SK-N-SH (cell line): ENCODE measurements around the gene FKBP8. TPM values are rescaled to one million over a fixed set of nuclear protein-coding genes. Genes with fewer than 3 reads are reported as not detected.

Source experiments
- CTCF ChIA-PET: fragments of 300-600, 350-600 bp; formaldehyde crosslinking; extraction: SDS; loops from one replicate; lab custom pipeline; 2021; lab: Yijun Ruan, JAX
- POLR2A ChIA-PET: fragments of 350-600 bp; sonication (Branson Sonifier 250); formaldehyde crosslinking; extraction: SDS; loops from one replicate; lab custom pipeline; 2020; ENCODE audit warnings: antibody characterized with exemption, inconsistent platforms; lab: Yijun Ruan, JAX
- DNase-seq: peaks from one replicate; pipeline ENCODE4 v3.0.0; 2012
- H2AFZ ChIP-seq: fragments of 200-600 bp; sonication (generic); 2 replicates; pipeline ENCODE4 v1.8.1; 2016; ENCODE audit warnings: antibody characterized with exemption, mild to moderate bottlenecking, low read depth
- H3F3A ChIP-seq: fragments of 200-600 bp; sonication (generic); replicated peaks from 2 replicates; pipeline ENCODE3; 2016; ENCODE audit warnings: antibody characterized with exemption, mild to moderate bottlenecking; ENCODE audit not compliant: insufficient read depth
- H3K27ac ChIP-seq, 2 experiments: fragments of 200-500 bp in 1 of 2; fragments of 200-600 bp in 1 of 2; sonication (Bioruptor generic) in 1 of 2; sonication (generic), shearing (Covaris generic) in 1 of 2; 2 replicates each; pipeline versions ENCODE4 v1.5.1 to v1.6.1; 2014 to 2016; ENCODE audit warnings: low read depth in 2 of 2, inconsistent platforms in 1 of 2, low read length in 1 of 2, mild to moderate bottlenecking in 1 of 2, mixed read lengths in 1 of 2
- H3K27me3 ChIP-seq: fragments of 200-600 bp; sonication (generic), shearing (Covaris generic); 2 replicates; pipeline ENCODE4 v1.6.1; 2016; ENCODE audit warnings: mixed run types; ENCODE audit not compliant: insufficient read depth
- H3K36me3 ChIP-seq, 2 experiments: fragments of 200-500 bp in 1 of 2; fragments of 200-600 bp in 1 of 2; sonication (Bioruptor generic) in 1 of 2; sonication (generic) in 1 of 2; replicated peaks in 1 of 2; 2 replicates each; pipeline versions ENCODE3 to v1.5.1; 2014 to 2016; ENCODE audit warnings: low read length in 1 of 2, mild to moderate bottlenecking in 1 of 2; ENCODE audit not compliant: insufficient read depth in 2 of 2, control insufficient read depth in 1 of 2
- H3K4me1 ChIP-seq, 2 experiments: fragments of 200-500 bp in 1 of 2; fragments of 200-600 bp in 1 of 2; sonication (Bioruptor generic) in 1 of 2; sonication (generic), shearing (Covaris generic) in 1 of 2; 2 replicates each; pipeline versions ENCODE4 v1.5.1 to v1.6.1; 2014 to 2016; ENCODE audit warnings: low read depth in 1 of 2, low read length in 1 of 2, mixed run types in 1 of 2; ENCODE audit not compliant: insufficient read depth in 2 of 2, control insufficient read depth in 1 of 2
- H3K4me2 ChIP-seq: fragments of 200-600 bp; sonication (generic), shearing (Covaris generic); 2 replicates; pipeline ENCODE4 v1.6.1; 2017; ENCODE audit warnings: mixed run types
- H3K4me3 ChIP-seq, 2 experiments: fragments of 200-500 bp in 1 of 2; fragments of 200-600 bp in 1 of 2; sonication (Bioruptor generic) in 1 of 2; sonication (generic), shearing (Covaris generic) in 1 of 2; 2 replicates each; pipeline versions ENCODE4 v1.5.1 to v1.8.1; 2014 to 2016; ENCODE audit warnings: low read depth in 2 of 2, inconsistent platforms in 1 of 2, low read length in 1 of 2, mild to moderate bottlenecking in 1 of 2, mixed read lengths in 1 of 2, moderate library complexity in 1 of 2
- H3K79me2 ChIP-seq: fragments of 200-600 bp; sonication (generic); 2 replicates; pipeline ENCODE4 v1.8.1; 2017; ENCODE audit warnings: mild to moderate bottlenecking; ENCODE audit not compliant: insufficient read depth
- H3K9ac ChIP-seq: fragments of 200-600 bp; sonication (generic); 2 replicates; pipeline ENCODE4 v1.6.1; 2017; ENCODE audit warnings: mixed run types
- H3K9me2 ChIP-seq: fragments of 200-600 bp; sonication (generic); 2 replicates; pipeline ENCODE4 v1.6.1; 2017; ENCODE audit warnings: mixed run types
- H3K9me3 ChIP-seq: fragments of 200-600 bp; sonication (generic); 2 replicates; pipeline ENCODE4 v1.6.1; 2017; ENCODE audit warnings: mixed run types, mild to moderate bottlenecking, moderate library complexity
- H4K20me1 ChIP-seq: fragments of 200-600 bp; sonication (generic); 2 replicates; pipeline ENCODE4 v1.6.1; 2017; ENCODE audit warnings: mild to moderate bottlenecking, mixed run types; ENCODE audit not compliant: insufficient read depth
- CHD2 ChIP-seq: fragments of 150-350 bp; IDR thresholded peaks from 2 replicates; pipeline ENCODE4 v1.6.1; 2018; ENCODE audit warnings: low read length; ENCODE audit not compliant: partially characterized antibody
- ELF1 ChIP-seq: IDR thresholded peaks from 2 replicates; pipeline ENCODE4 v1.4.0; 2012
- EP300 ChIP-seq, 2 experiments: IDR thresholded peaks; 2 replicates each; pipeline versions ENCODE4 v1.4.0 to v1.6.1; 2012; ENCODE audit warnings: borderline replicate concordance in 1 of 2, low read depth in 1 of 2, low read length in 1 of 2
- FOSL2 ChIP-seq: IDR thresholded peaks from 2 replicates; pipeline ENCODE4 v1.4.0; 2012; ENCODE audit warnings: low read depth, mild to moderate bottlenecking, moderate library complexity, borderline replicate concordance
- FOXJ3 ChIP-seq: sonication (generic); formaldehyde crosslinking; IDR thresholded peaks from 2 replicates; pipeline ENCODE4 v1.5.1; 2020; ENCODE audit warnings: mild to moderate bottlenecking, missing genetic modification reagents
- GABPA ChIP-seq: IDR thresholded peaks from 2 replicates; pipeline ENCODE4 v1.4.0; 2012; ENCODE audit warnings: low read depth, mild to moderate bottlenecking
- GATA2 ChIP-seq: sonication (generic); formaldehyde crosslinking; IDR thresholded peaks from 2 replicates; pipeline ENCODE4 v1.5.0; 2020; ENCODE audit warnings: mild to moderate bottlenecking, missing genetic modification reagents
- JUND ChIP-seq: IDR thresholded peaks from 2 replicates; pipeline ENCODE4 v1.4.0; 2012
- MEF2A ChIP-seq: IDR thresholded peaks from 2 replicates; pipeline ENCODE4 v1.4.0; 2012; ENCODE audit warnings: low read depth, borderline replicate concordance
- POLR2AphosphoS5 ChIP-seq: IDR thresholded peaks from 2 replicates; pipeline ENCODE4 v1.6.1; 2012; ENCODE audit warnings: low read depth, low read length
- RAD21 ChIP-seq: IDR thresholded peaks from 2 replicates; pipeline ENCODE4 v1.6.1; 2012; ENCODE audit warnings: mild to moderate bottlenecking, low read length
- REST ChIP-seq: IDR thresholded peaks from 2 replicates; pipeline ENCODE4 v1.6.1; 2012; ENCODE audit warnings: mild to moderate bottlenecking, low read depth, low read length, moderate library complexity
- SMC3 ChIP-seq: IDR thresholded peaks from 2 replicates; pipeline ENCODE4 v1.6.1; 2012; ENCODE audit warnings: low read depth, low read length, improper control_type of control experiment
- TAF1 ChIP-seq: IDR thresholded peaks from 2 replicates; pipeline ENCODE4 v1.6.1; 2012; ENCODE audit warnings: low read depth, mild to moderate bottlenecking, low read length, moderate library complexity, borderline replicate concordance
- TEAD4 ChIP-seq: IDR thresholded peaks from 2 replicates; pipeline ENCODE4 v1.4.0; 2012; ENCODE audit warnings: mild to moderate bottlenecking, borderline replicate concordance; ENCODE audit not compliant: insufficient read depth
- USF1 ChIP-seq: IDR thresholded peaks from 2 replicates; pipeline ENCODE4 v1.4.0; 2012; ENCODE audit warnings: low read depth, borderline replicate concordance
- USF2 ChIP-seq: fragments of 150-350 bp; IDR thresholded peaks from 2 replicates; pipeline ENCODE4 v1.6.1; 2017; ENCODE audit warnings: antibody characterized with exemption, low read length, low read depth, borderline replicate concordance
- WGBS: methylation state at CpG from one replicate; pipeline ENCODE4 v1.1.6; 2017; ENCODE audit warnings: low lambda C conversion rate; 5-methylcytosine and 5-hydroxymethylcytosine counted together
- polyA plus RNA-seq, 3 experiments: library from polyadenylated mRNA; depleted of rRNA; stranded (reverse); fragments of >200 nt; gene quantifications; 2 replicates each; pipeline ENCODE4 v1.2.3, GENCODE V29; 2012

Gene FKBP8
- polyA plus RNA-seq, 1 of the 3 experiments (the other 2 are of a cell fraction), result 273 TPM

GRCh38 chr19:18529782-18530181 is 13.6 kb downstream of the FKBP8 start:
- Histone ChIP-seq H3K9me3 (no peaks in the 10 kb centered on the region), H3K4me2 (no peak overlapping the region), H3K27me3 (no peaks in the 10 kb centered on the region), H3K9ac (no peak overlapping the region), H2AFZ (no peak overlapping the region), H3K4me3 (no peak overlapping the region), H3K9me2 (no peaks in the 10 kb centered on the region), H3F3A (no peaks in the 10 kb centered on the region), H3K4me1 (no peaks in the 10 kb centered on the region), H4K20me1 (no peaks in the 10 kb centered on the region), H3K36me3 (peaks cover 4 to 15% of the 10 kb centered on the region in 2 experiments), H3K27ac (no peak overlapping the region; a peak in 1 of 4 replicates), H3K79me2 (no peaks in the 10 kb centered on the region)
- WGBS, result 91% methylated on average over 7 of the region's 7 CpGs
- TF ChIP-seq POLR2AphosphoS5 (no peak), REST (no peak)
- POLR2A ChIA-PET, result interaction anchor here (0.6 kb wide), 1 partner anchor 8 kb away, joined by 5 read pairs; no protein-coding TSS in a partner anchor
- no peak for DNase-seq
- CTCF ChIA-PET, result interaction anchor here (0.7 to 2.6 kb wide), 4 partner anchors 9 to 79 kb away, joined by 3 to 8 read pairs (median 4); partner anchors contain the start of gene ELL

GRCh38 chr19:18526316-18526715 is 17.1 kb downstream of the FKBP8 start:
- H3K27me3 ChIP-seq, result no peaks in the 10 kb centered on the region
- H3K4me2 ChIP-seq, result no peak overlapping the region
- H3K79me2 ChIP-seq, result peaks cover 5% of the 10 kb centered on the region
- ChIA-PET POLR2A (no interaction called here), CTCF (interaction anchor here (1.4 kb wide), 1 partner anchor 64 kb away, joined by 4 read pairs; no protein-coding TSS in a partner anchor)
- no peak for DNase-seq
- H3K9ac ChIP-seq, result no peak overlapping the region
- WGBS, result 77% methylated on average over 9 of the region's 9 CpGs
- no peaks in the 10 kb centered on the region for H3K4me1 ChIP-seq
- no peaks in the 10 kb centered on the region for H3F3A ChIP-seq
- H2AFZ ChIP-seq, result no peak overlapping the region
- no peak overlapping the region for H3K4me3 ChIP-seq
- no peaks in the 10 kb centered on the region for H4K20me1 ChIP-seq
- peaks cover 0 to 2% of the 10 kb centered on the region in 2 experiments for H3K36me3 ChIP-seq
- no peak for TF ChIP-seq TAF1
- no peak for TF ChIP-seq ELF1
- TF ChIP-seq GATA2 (CRISPR knock-in tag), result no peak
- no peak for TF ChIP-seq FOXJ3 (CRISPR knock-in tag)
- no peak for TF ChIP-seq TEAD4
- H3K9me3 ChIP-seq, result no peaks in the 10 kb centered on the region
- H3K9me2 ChIP-seq, result no peaks in the 10 kb centered on the region
- H3K27ac ChIP-seq, result no peak overlapping the region

GRCh38 chr19:18523841-18524240 is 19.5 kb downstream of the FKBP8 start:
- no peaks in the 10 kb centered on the region for H3K9me2 ChIP-seq
- POLR2A ChIA-PET, result interaction anchor here (0.6 kb wide), 1 partner anchor 248 kb away, joined by 3 read pairs; no protein-coding TSS in a partner anchor
- H3K4me1 ChIP-seq, result peaks cover 4 to 11% of the 10 kb centered on the region in 2 experiments; a peak in 1 of 4 replicates
- no peak overlapping the region for H3K9ac ChIP-seq
- H3K27me3 ChIP-seq, result no peaks in the 10 kb centered on the region
- peaks cover 28% of the 10 kb centered on the region for H3K79me2 ChIP-seq
- no peak overlapping the region for H2AFZ ChIP-seq
- 95% methylated on average over 9 of the region's 9 CpGs for WGBS
- no peak overlapping the region for H3K4me2 ChIP-seq
- no peaks in the 10 kb centered on the region for H3K36me3 ChIP-seq
- DNase-seq, result no peak
- no peaks in the 10 kb centered on the region for H3K9me3 ChIP-seq
- TF ChIP-seq USF1, result no peak
- no peak for TF ChIP-seq MEF2A
- no peak for TF ChIP-seq EP300 (IDR thresholded peaks at IDR 0.05; ENCODE audit: borderline replicate concordance in 1 of 2, low read depth in 1 of 2, low read length in 1 of 2)
- no peak for TF ChIP-seq ELF1
- TF ChIP-seq FOSL2, result no peak
- no peak for TF ChIP-seq USF2
- TF ChIP-seq GABPA, result no peak
- TF ChIP-seq JUND, result no peak
- TF ChIP-seq GATA2 (CRISPR knock-in tag), result no peak
- no peak for TF ChIP-seq RAD21
- TF ChIP-seq FOXJ3 (CRISPR knock-in tag), result no peak
- no peak for TF ChIP-seq SMC3
- TF ChIP-seq CHD2, result no peak
- peaks cover 11% of the 10 kb centered on the region for H4K20me1 ChIP-seq
- H3K4me3 ChIP-seq, result no peak overlapping the region
- CTCF ChIA-PET, result interaction anchor here (1.7 to 5.4 kb wide), 3 partner anchors 9 to 36 kb away, joined by 4 to 29 read pairs (median 8); no protein-coding TSS in a partner anchor
- no peak overlapping the region for H3K27ac ChIP-seq
- H3F3A ChIP-seq, result peaks cover 17% of the 10 kb centered on the region
